ENCODE measurements around the gene ANTXRL.
"Not testable (repeated sequence)": the region's sequence is repeated elsewhere in the genome, so short reads cannot be mapped to it uniquely, and the experiment has no call there.

DNA sequence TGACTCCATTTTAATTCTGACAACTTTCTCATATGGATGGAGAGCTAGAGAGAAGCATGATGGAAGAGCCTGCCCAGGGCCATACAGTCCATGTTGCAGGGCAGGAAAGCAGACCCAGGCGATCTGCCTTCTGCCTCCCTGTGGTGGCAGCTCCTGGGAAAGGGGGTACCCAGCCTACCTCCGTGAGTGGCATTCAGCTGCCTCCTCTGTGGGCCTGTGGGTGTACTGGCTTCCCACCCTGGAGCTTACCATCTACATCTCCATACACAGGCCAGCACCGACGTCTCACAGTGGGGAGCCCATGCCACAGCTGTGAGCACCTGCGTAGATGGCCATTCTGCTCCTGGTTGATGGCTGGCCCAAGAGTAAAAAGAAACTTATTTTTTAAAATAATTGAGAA lies 17.9 kb downstream of the ANTXRL start:
- TF ChIP-seq, protein P1, sequence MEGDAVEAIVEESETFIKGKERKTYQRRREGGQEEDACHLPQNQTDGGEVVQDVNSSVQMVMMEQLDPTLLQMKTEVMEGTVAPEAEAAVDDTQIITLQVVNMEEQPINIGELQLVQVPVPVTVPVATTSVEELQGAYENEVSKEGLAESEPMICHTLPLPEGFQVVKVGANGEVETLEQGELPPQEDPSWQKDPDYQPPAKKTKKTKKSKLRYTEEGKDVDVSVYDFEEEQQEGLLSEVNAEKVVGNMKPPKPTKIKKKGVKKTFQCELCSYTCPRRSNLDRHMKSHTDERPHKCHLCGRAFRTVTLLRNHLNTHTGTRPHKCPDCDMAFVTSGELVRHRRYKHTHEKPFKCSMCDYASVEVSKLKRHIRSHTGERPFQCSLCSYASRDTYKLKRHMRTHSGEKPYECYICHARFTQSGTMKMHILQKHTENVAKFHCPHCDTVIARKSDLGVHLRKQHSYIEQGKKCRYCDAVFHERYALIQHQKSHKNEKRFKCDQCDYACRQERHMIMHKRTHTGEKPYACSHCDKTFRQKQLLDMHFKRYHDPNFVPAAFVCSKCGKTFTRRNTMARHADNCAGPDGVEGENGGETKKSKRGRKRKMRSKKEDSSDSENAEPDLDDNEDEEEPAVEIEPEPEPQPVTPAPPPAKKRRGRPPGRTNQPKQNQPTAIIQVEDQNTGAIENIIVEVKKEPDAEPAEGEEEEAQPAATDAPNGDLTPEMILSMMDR (IDR thresholded peaks at IDR 0.05), result not testable (repeated sequence)
- not testable (repeated sequence) for TF ChIP-seq POLR2A (IDR thresholded peaks at IDR 0.05)

Data from tibial nerve (tissue), 3 donors.